Liver (tissue), 10 donors: ENCODE measurements around the gene SLC47A2. TPM values are rescaled to one million over a fixed set of nuclear protein-coding genes. Genes with fewer than 3 reads are reported as not detected.

Source experiments
- DNase-seq: peaks from one replicate; pipeline ENCODE4 v3.0.0-alpha.2; 2017; ENCODE audit warnings: low spot score
- H3K27ac ChIP-seq, 2 donors: one replicate each; pipeline ENCODE4 v1.7.0; 2013; ENCODE audit warnings: inconsistent platforms in 2 of 2, low read length in 2 of 2, control low read depth in 1 of 2, low read depth in 1 of 2, mild to moderate bottlenecking in 1 of 2
- H3K27me3 ChIP-seq, 4 donors: one replicate each; pipeline versions ENCODE4 v1.6.1 to v1.7.0; 2013; ENCODE audit warnings: low read length in 3 of 4, inconsistent platforms in 1 of 4, mild to moderate bottlenecking in 1 of 4, moderate library complexity in 1 of 4; ENCODE audit not compliant: control insufficient read depth in 4 of 4, insufficient read depth in 4 of 4
- H3K36me3 ChIP-seq, 4 donors: one replicate each; pipeline versions ENCODE4 v1.6.1 to v1.7.0; 2013; ENCODE audit warnings: low read length in 3 of 4, mild to moderate bottlenecking in 3 of 4, low read depth in 1 of 4, moderate library complexity in 1 of 4; ENCODE audit not compliant: control insufficient read depth in 4 of 4, insufficient read depth in 3 of 4
- H3K4me1 ChIP-seq, 4 donors: one replicate each; pipeline versions ENCODE4 v1.6.1 to v1.7.0; 2013; ENCODE audit warnings: low read length in 3 of 4, mild to moderate bottlenecking in 3 of 4, moderate library complexity in 1 of 4; ENCODE audit not compliant: control insufficient read depth in 4 of 4, insufficient read depth in 4 of 4
- H3K4me3 ChIP-seq, 3 donors: one replicate each; pipeline versions ENCODE4 v1.6.1 to v1.7.0; 2013; ENCODE audit warnings: low read length in 3 of 3, control low read depth in 1 of 3, low read depth in 1 of 3, mild to moderate bottlenecking in 1 of 3
- H3K9ac ChIP-seq, 2 donors: one replicate each; pipeline ENCODE4 v1.7.0; 2013; ENCODE audit warnings: low read length in 2 of 2, mild to moderate bottlenecking in 2 of 2, moderate library complexity in 2 of 2, control low read depth in 1 of 2, low read depth in 1 of 2
- H3K9me3 ChIP-seq, 4 donors: one replicate each; pipeline versions ENCODE4 v1.6.1 to v1.7.0; 2013; ENCODE audit warnings: low read length in 3 of 4; ENCODE audit not compliant: control insufficient read depth in 4 of 4
- ATF3 ChIP-seq: IDR thresholded peaks from 2 replicates; pipeline ENCODE4 v1.6.1; 2016; ENCODE audit warnings: antibody characterized with exemption
- EGR1 ChIP-seq, 2 donors: IDR thresholded peaks; 2 replicates each; pipeline ENCODE4 v1.6.1; 2016 to 2018; ENCODE audit warnings: antibody characterized with exemption in 2 of 2, low read depth in 2 of 2
- FOXA1 ChIP-seq: IDR thresholded peaks from 2 replicates; pipeline ENCODE4 v1.6.1; 2016; ENCODE audit warnings: antibody characterized with exemption
- FOXA2 ChIP-seq: IDR thresholded peaks from 2 replicates; pipeline ENCODE4 v1.6.1; 2016; ENCODE audit warnings: antibody characterized with exemption
- GABPA ChIP-seq, 2 donors: IDR thresholded peaks in 1 of 2; conservative IDR thresholded peaks in 1 of 2; 2 replicates each; pipeline ENCODE4 v1.6.1; 2016; ENCODE audit warnings: antibody characterized with exemption in 2 of 2, mild to moderate bottlenecking in 1 of 2, moderate library complexity in 1 of 2
- NR2F2 ChIP-seq: IDR thresholded peaks from 2 replicates; pipeline ENCODE4 v1.6.1; 2016; ENCODE audit warnings: antibody characterized with exemption
- REST ChIP-seq: IDR thresholded peaks from 2 replicates; pipeline ENCODE4 v1.6.1; 2016; ENCODE audit warnings: antibody characterized with exemption, mild to moderate bottlenecking
- RXRA ChIP-seq, 2 donors: IDR thresholded peaks; 2 replicates each; pipeline ENCODE4 v1.6.1; 2017 to 2018; ENCODE audit warnings: antibody characterized with exemption in 2 of 2, mild to moderate bottlenecking in 1 of 2
- SP1 ChIP-seq: IDR thresholded peaks from 2 replicates; pipeline ENCODE4 v1.6.1; 2018; ENCODE audit warnings: antibody characterized with exemption, mild to moderate bottlenecking
- TAF1 ChIP-seq: conservative IDR thresholded peaks from 2 replicates; pipeline ENCODE4 v1.6.1; 2016; ENCODE audit warnings: antibody characterized with exemption, mild to moderate bottlenecking
- YY1 ChIP-seq: IDR thresholded peaks from 2 replicates; pipeline ENCODE4 v1.6.1; 2016; ENCODE audit warnings: antibody characterized with exemption, mild to moderate bottlenecking
- ZBTB33 ChIP-seq: IDR thresholded peaks from 2 replicates; pipeline ENCODE4 v1.6.1; 2016; ENCODE audit warnings: antibody characterized with exemption
- WGBS: extraction: QIAGEN DNeasy Blood & Tissue Kit; methylation state at CpG from one replicate; pipeline ENCODE4 v1.1.7; 2013; 5-methylcytosine and 5-hydroxymethylcytosine counted together
- polyA plus RNA-seq, 2 donors: library from polyadenylated mRNA; stranded (reverse) in 1 of 2; unstranded in 1 of 2; fragments of 200-250 nt in 1 of 2; fragments of >200 nt in 1 of 2; fragmentation: Nextera tagmentation in 1 of 2; extraction: Ambion mirVana in 1 of 2; gene quantifications; one replicate each; pipeline versions ENCODE4 v1.2.1 to v1.2.3, GENCODE V29; 2013 to 2015
- small RNA-seq: library from RNA; depleted of rRNA; stranded (forward); fragments of <200 nt; gene quantifications from one replicate; pipeline ENCODE3, GENCODE V24; 2014
- total RNA-seq, 2 donors: library from RNA; depleted of rRNA; stranded (reverse); fragments of >200 nt; gene quantifications; one replicate each; pipeline ENCODE4 v1.2.3, GENCODE V29; 2014
- donor health status: healthy.
- donor health status: healthy.
- donor health status: healthy.
- donor health status: healthy.
- donor health status: healthy.

Gene SLC47A2
- total and polyA plus RNA-seq, 4 donors: 0.08 TPM; not detected in 3

- 49% methylated on average over 3 of the region's 3 CpGs for WGBS
- no peak overlapping the region for H3K4me3 ChIP-seq
- no peak for DNase-seq
- no peaks in the 10 kb centered on the region for H3K36me3 ChIP-seq
- peaks cover 0 to 6% (median 3%) of the 10 kb centered on the region in 4 donors for H3K4me1 ChIP-seq
- H3K9ac ChIP-seq: no peak overlapping the region
- TF ChIP-seq ZBTB33 (no peak), SP1 (no peak), ATF3 (no peak), GABPA (IDR thresholded peaks at IDR 0.05 in 1 of 2, conservative IDR thresholded peaks at IDR 0.05 in 1 of 2) (no peak), TAF1 (no peak), EGR1 (IDR thresholded peaks at IDR 0.05; ENCODE audit: low read depth in 2 of 2) (no peak), FOXA2 (no peak), RXRA (IDR thresholded peaks at IDR 0.05) (no peak), FOXA1 (no peak), NR2F2 (no peak), YY1 (no peak), REST (no peak)
- no peak overlapping the region for H3K27ac ChIP-seq
- no peaks in the 10 kb centered on the region for H3K9me3 ChIP-seq
- H3K27me3 ChIP-seq: no peaks in the 10 kb centered on the region
These were observed 86.9 kb downstream of the SLC47A2 start for GRCh38 chr17:19629449-19629848.

Small RNAs within 50 kb of the gene (small RNA-seq; reads per million reads assigned to genes)
- gene RF00322: not detected

Other genes starting within 250 kb of the SLC47A2 start
- 10 to 100 TPM; 34.9 to 69.2 TPM for gene SLC47A1, start 182.7 kb downstream of the SLC47A2 start, total RNA-seq
- gene SLC47A1, start 182.7 kb downstream of the SLC47A2 start, polyA plus RNA-seq: 10 to 100 TPM; 34.8 to 39.5 TPM
- gene ALDH3A2, start 67.8 kb downstream of the SLC47A2 start, total RNA-seq: 100 to 1,000 TPM in 1 of 2 donors, 10 to 100 TPM in 1; 80.6 to 165 TPM
- 10 to 100 TPM; 63.3 to 80.2 TPM for gene ALDH3A2, start 67.8 kb downstream of the SLC47A2 start, polyA plus RNA-seq
- under 1 TPM; 0.09 to 0.33 TPM for gene ALDH3A1, start 31.7 kb upstream of the SLC47A2 start, total RNA-seq
- gene ALDH3A1, start 31.7 kb upstream of the SLC47A2 start, polyA plus RNA-seq: 1 to 10 TPM in 1 of 2 donors, under 1 TPM in 1; 0.10 to 3.2 TPM
- gene ULK2, start 151.4 kb upstream of the SLC47A2 start, total RNA-seq: 1 to 10 TPM; 6.3 to 7.9 TPM
- 1 to 10 TPM in 1 of 2 donors, under 1 TPM in 1; 0.89 to 2.2 TPM for gene ULK2, start 151.4 kb upstream of the SLC47A2 start, polyA plus RNA-seq